Measurements from ENCODE around the gene RIC8B.

- no peak for TF ChIP-seq CTCF (IDR thresholded peaks at IDR 0.05)
- no peak for TF ChIP-seq POLR2A (IDR thresholded peaks at IDR 0.05)
- TF ChIP-seq POLR2AphosphoS5 (IDR thresholded peaks at IDR 0.05): no peak
- no peak for TF ChIP-seq EP300 (IDR thresholded peaks at IDR 0.05)
Measured at GRCh38 chr12:106885541-106886249, 111.2 kb downstream of the RIC8B start.

All from suprapubic skin (tissue), 4 donors.